ENCODE data around the gene LGR6.

DNA sequence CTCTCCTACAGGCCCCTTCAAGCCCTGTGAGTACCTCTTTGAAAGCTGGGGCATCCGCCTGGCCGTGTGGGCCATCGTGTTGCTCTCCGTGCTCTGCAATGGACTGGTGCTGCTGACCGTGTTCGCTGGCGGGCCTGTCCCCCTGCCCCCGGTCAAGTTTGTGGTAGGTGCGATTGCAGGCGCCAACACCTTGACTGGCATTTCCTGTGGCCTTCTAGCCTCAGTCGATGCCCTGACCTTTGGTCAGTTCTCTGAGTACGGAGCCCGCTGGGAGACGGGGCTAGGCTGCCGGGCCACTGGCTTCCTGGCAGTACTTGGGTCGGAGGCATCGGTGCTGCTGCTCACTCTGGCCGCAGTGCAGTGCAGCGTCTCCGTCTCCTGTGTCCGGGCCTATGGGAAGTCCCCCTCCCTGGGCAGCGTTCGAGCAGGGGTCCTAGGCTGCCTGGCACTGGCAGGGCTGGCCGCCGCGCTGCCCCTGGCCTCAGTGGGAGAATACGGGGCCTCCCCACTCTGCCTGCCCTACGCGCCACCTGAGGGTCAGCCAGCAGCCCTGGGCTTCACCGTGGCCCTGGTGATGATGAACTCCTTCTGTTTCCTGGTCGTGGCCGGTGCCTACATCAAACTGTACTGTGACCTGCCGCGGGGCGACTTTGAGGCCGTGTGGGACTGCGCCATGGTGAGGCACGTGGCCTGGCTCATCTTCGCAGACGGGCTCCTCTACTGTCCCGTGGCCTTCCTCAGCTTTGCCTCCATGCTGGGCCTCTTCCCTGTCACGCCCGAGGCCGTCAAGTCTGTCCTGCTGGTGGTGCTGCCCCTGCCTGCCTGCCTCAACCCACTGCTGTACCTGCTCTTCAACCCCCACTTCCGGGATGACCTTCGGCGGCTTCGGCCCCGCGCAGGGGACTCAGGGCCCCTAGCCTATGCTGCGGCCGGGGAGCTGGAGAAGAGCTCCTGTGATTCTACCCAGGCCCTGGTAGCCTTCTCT, 124.6 kb downstream of the LGR6 start:
- no peak for TF ChIP-seq POLR2A (IDR thresholded peaks at IDR 0.05)
- TF ChIP-seq, protein P1, sequence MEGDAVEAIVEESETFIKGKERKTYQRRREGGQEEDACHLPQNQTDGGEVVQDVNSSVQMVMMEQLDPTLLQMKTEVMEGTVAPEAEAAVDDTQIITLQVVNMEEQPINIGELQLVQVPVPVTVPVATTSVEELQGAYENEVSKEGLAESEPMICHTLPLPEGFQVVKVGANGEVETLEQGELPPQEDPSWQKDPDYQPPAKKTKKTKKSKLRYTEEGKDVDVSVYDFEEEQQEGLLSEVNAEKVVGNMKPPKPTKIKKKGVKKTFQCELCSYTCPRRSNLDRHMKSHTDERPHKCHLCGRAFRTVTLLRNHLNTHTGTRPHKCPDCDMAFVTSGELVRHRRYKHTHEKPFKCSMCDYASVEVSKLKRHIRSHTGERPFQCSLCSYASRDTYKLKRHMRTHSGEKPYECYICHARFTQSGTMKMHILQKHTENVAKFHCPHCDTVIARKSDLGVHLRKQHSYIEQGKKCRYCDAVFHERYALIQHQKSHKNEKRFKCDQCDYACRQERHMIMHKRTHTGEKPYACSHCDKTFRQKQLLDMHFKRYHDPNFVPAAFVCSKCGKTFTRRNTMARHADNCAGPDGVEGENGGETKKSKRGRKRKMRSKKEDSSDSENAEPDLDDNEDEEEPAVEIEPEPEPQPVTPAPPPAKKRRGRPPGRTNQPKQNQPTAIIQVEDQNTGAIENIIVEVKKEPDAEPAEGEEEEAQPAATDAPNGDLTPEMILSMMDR (IDR thresholded peaks at IDR 0.05) = no peak
